Adrenal gland (tissue), 12 donors: Measurements from ENCODE around the gene GATA5. TPM values are rescaled to one million over a fixed set of nuclear protein-coding genes. Genes with fewer than 3 reads are reported as not detected.
"Not testable (repeated sequence)": the region's sequence is repeated elsewhere in the genome, so short reads cannot be mapped to it uniquely, and the experiment has no call there.

Experiments
- DNase-seq, 7 donors: peaks; one replicate each; pipeline ENCODE4 v3.0.0-alpha.2; 2019 to 2020
- H3K27ac ChIP-seq, 5 donors: fragments of 200-600 bp; sonication (generic) in 4 of 5; 1 replicate in 3 of 5; 2 replicates in 2 of 5; pipeline versions ENCODE4 v1.5.1 to v1.8.0; 2016 to 2020; ENCODE audit warnings: mild to moderate bottlenecking in 1 of 5
- H3K27me3 ChIP-seq: fragments of 200-600 bp; 2 replicates; pipeline ENCODE4 v1.8.0; 2021
- H3K36me3 ChIP-seq, 2 donors: fragments of 200-600 bp; replicated peaks in 1 of 2; 1 replicate in 1 of 2; 2 replicates in 1 of 2; pipeline versions ENCODE4 v1.5.1 to v1.8.0; 2018 to 2022
- H3K4me1 ChIP-seq, 2 donors: fragments of 200-600 bp; replicated peaks in 1 of 2; 1 replicate in 1 of 2; 2 replicates in 1 of 2; pipeline versions ENCODE4 v1.5.1 to v1.8.0; 2018 to 2021
- H3K4me3 ChIP-seq, 4 donors: fragments of 200-600 bp; sonication (generic) in 3 of 4; one replicate each; pipeline ENCODE4 v1.5.1; 2016 to 2018
- H3K9me3 ChIP-seq, 3 donors: fragments of 200-600 bp; sonication (generic) in 1 of 3; replicated peaks in 1 of 3; 1 replicate in 2 of 3; 2 replicates in 1 of 3; pipeline versions ENCODE4 v1.5.1 to v1.8.0; 2016 to 2021
- CTCF ChIP-seq, 6 experiments: fragments of 450-650 bp in 4 of 6; fragments of 200-600 bp in 2 of 6; sonication (generic) in 1 of 6; IDR thresholded peaks; 1 replicate in 5 of 6; 2 replicates in 1 of 6; pipeline versions ENCODE4 v1.5.1 to v1.8.0; 2016 to 2021; ENCODE audit warnings: antibody characterized with exemption in 6 of 6, mild to moderate bottlenecking in 2 of 6, moderate library complexity in 1 of 6
- POLR2A ChIP-seq, 2 donors: fragments of 450-650 bp; IDR thresholded peaks; one replicate each; pipeline ENCODE4 v1.6.1; 2017; ENCODE audit warnings: antibody characterized with exemption in 2 of 2, mild to moderate bottlenecking in 2 of 2, moderate library complexity in 1 of 2
- whole genome bisulfite sequencing, 4 donors: extraction: QIAGEN DNeasy Blood & Tissue Kit in 2 of 4; methylation state at CpG; one replicate each; pipeline versions ENCODE4 v1.1.5 to v1.1.7; 2013 to 2017; 5-methylcytosine and 5-hydroxymethylcytosine counted together
- intact Hi-C, 2 donors: fragments of 100-400 bp; cut with DNase I; formaldehyde crosslinking; loops; one replicate each; pipeline versions ENCODE4 v1.14.1 to v1.15.0; 2022 to 2023
- polyA plus RNA-seq, 3 donors: library from polyadenylated mRNA; stranded (reverse); fragments of 200-250 nt in 2 of 3; fragments of 350-450 nt in 1 of 3; fragmentation: Illumina TruSeq in 1 of 3; extraction: RNeasy Lipid Tissue Mini Kit (QIAGEN cat#74804) in 1 of 3; gene quantifications; one replicate each; pipeline ENCODE4 v1.2.3, GENCODE V29; 2013 to 2014
- total RNA-seq, 9 donors: library from RNA; depleted of rRNA in 4 of 9; stranded (reverse); fragments of >200 nt in 4 of 9; fragments of 120-200 nt in 1 of 9; fragmentation: NEBNext Ultra II Directional in 1 of 9; extraction: Animal tissue kit (Norgen Biotek cat#: 25700) in 1 of 9; gene quantifications; one replicate each; pipeline versions ENCODE4 v1.1.0 to v1.2.4, GENCODE V29; 2013 to 2023
- donor health status: healthy with polysubstance abuse.
- donor health status: Bipolar disorder and iron deficiency.
- donor health status: DM: yes; HTN: yes; CAD: no.
- donor health status: DM: no; HTN: no; CAD: no.
- donor health status: DM: no; HTN: no; CAD: no.
- donor health status: DM: yes; HTN: yes; CAD: no.

Gene GATA5
- total and polyA plus RNA-seq, 12 donors = 0.67 to 12.0 (median 5.7) TPM

GRCh38 chr20:62428396-62429295 lies 47.1 kb downstream of the GATA5 start:
- no peaks in the 10 kb centered on the region for H3K9me3 ChIP-seq
- no peak overlapping the region for H3K4me3 ChIP-seq
- H3K4me1 ChIP-seq = no peaks in the 10 kb centered on the region
- WGBS, 4 donors = 55 to 60% (median 58%) methylated on average over 18 to 31 of the region's 31 CpGs
- H3K36me3 ChIP-seq = no peaks in the 10 kb centered on the region
- DNase-seq = no peak
- no peaks in the 10 kb centered on the region for H3K27me3 ChIP-seq
- no peak for TF ChIP-seq CTCF (IDR thresholded peaks at IDR 0.05)
- TF ChIP-seq POLR2A (IDR thresholded peaks at IDR 0.05) = no peak
- no peak overlapping the region for H3K27ac ChIP-seq
- intact Hi-C loops = loop anchor here in 1 of 2 donors (5.0 kb wide), 1 partner anchor 184 kb away; no protein-coding TSS in a partner anchor

- Histone ChIP-seq H3K36me3 (no peaks in the 10 kb centered on the region), H3K4me3 (no peak overlapping the region), H3K9me3 (no peaks in the 10 kb centered on the region), H3K4me1 (no peaks in the 10 kb centered on the region), H3K27me3 (no peaks in the 10 kb centered on the region), H3K27ac (no peak overlapping the region)
- no peak for DNase-seq
- intact Hi-C loops = loop anchor here in 1 of 2 donors (5.0 kb wide), 1 partner anchor 184 kb away; no protein-coding TSS in a partner anchor
- WGBS, 4 donors = 71 to 85% (median 82%) methylated on average over 4 to 10 of the region's 10 CpGs
- TF ChIP-seq POLR2A (IDR thresholded peaks at IDR 0.05) (no peak), CTCF (IDR thresholded peaks at IDR 0.05) (no peak)
Measured at GRCh38 chr20:62428002-62428372, 47.8 kb downstream of the GATA5 start.

GRCh38 chr20:62427172-62428001 lies 48.4 kb downstream of the GATA5 start, which contains the start of gene RBBP8NL:
TSS of gene RBBP8NL (minus strand) at chr20:62427539. CDS start at chr20:62419647, 7,892 bp downstream.
- no peak for TF ChIP-seq CTCF (IDR thresholded peaks at IDR 0.05)
- TF ChIP-seq POLR2A (IDR thresholded peaks at IDR 0.05) = no peak
- Histone ChIP-seq H3K4me3 (no peak within 1 kb of the TSS), H3K4me1 (no peaks in the 10 kb centered on the region), H3K27ac (no peak within 1 kb of the TSS), H3K27me3 (no peaks in the 10 kb centered on the region), H3K9me3 (no peaks in the 10 kb centered on the region), H3K36me3 (no peaks in the 10 kb centered on the region)
- no peak for DNase-seq
- 72 to 86% (median 79%) methylated on average over 13 to 28 of the region's 28 CpGs for WGBS, 4 donors
- intact Hi-C loops = loop anchor here in 1 of 2 donors (5.0 kb wide), 1 partner anchor 185 kb away; no protein-coding TSS in a partner anchor

- H3K27me3 ChIP-seq = no peaks in the 10 kb centered on the region
- no peaks in the 10 kb centered on the region for H3K4me1 ChIP-seq
- intact Hi-C loops = loop anchor here in 1 of 2 donors (5.0 kb wide), 1 partner anchor 186 kb away; no protein-coding TSS in a partner anchor
Measured at GRCh38 chr20:62426699-62427131, 49.1 kb downstream of the GATA5 start.

GRCh38 chr20:62426059-62426348 lies 49.8 kb downstream of the GATA5 start:
- not testable (repeated sequence) for H3K27ac ChIP-seq, H3K27me3 ChIP-seq, H3K9me3 ChIP-seq, DNase-seq, H3K36me3 ChIP-seq, H3K4me3 ChIP-seq, H3K4me1 ChIP-seq
- intact Hi-C loops = loop anchor here in 1 of 2 donors (5.0 kb wide), 1 partner anchor 186 kb away; no protein-coding TSS in a partner anchor
- 91 to 97% (median 93%) methylated on average over 4 of the region's 4 CpGs for WGBS, 4 donors

More at GRCh38 chr20:62426699-62427131, 49.1 kb downstream of the GATA5 start:
- WGBS, 4 donors = 82 to 92% (median 84%) methylated on average over 10 to 22 of the region's 22 CpGs; no CpG with 5 or more reads in 1 of the 4 donors
- Histone ChIP-seq H3K9me3 (no peaks in the 10 kb centered on the region), H3K27ac (no peak overlapping the region), H3K36me3 (no peaks in the 10 kb centered on the region), H3K4me3 (no peak overlapping the region)
- no peak for DNase-seq
- TF ChIP-seq POLR2A (IDR thresholded peaks at IDR 0.05) (no peak), CTCF (IDR thresholded peaks at IDR 0.05) (no peak)
